GM10266 (cell line): ENCODE results near the gene ANXA4.

ENCODE experiments used
- DNase-seq: peaks from one replicate; pipeline ENCODE4 v3.0.0; 2012; ENCODE audit errors: extremely low spot score
- CTCF ChIP-seq: IDR thresholded peaks from 2 replicates; pipeline ENCODE4 v1.5.1; 2012; ENCODE audit warnings: mild to moderate bottlenecking, low read depth; ENCODE audit not compliant: control insufficient read depth, insufficient read depth; ENCODE audit errors: missing control alignments

ANXA4 gene

GRCh38 chr2:69766014-69766413 is 24.1 kb downstream of the ANXA4 start:
- DNase-seq = no peak
- no peak for TF ChIP-seq CTCF

GRCh38 chr2:69767034-69767433 is 25.1 kb downstream of the ANXA4 start:
- DNase-seq = no peak
- TF ChIP-seq CTCF = no peak

- DNase-seq = no peak
- no peak for TF ChIP-seq CTCF
Observed at GRCh38 chr2:69768235-69768634, 26.3 kb downstream of the ANXA4 start.

GRCh38 chr2:69768789-69769188 is 26.9 kb downstream of the ANXA4 start:
- no peak for DNase-seq

GRCh38 chr2:69769272-69769671 is 27.3 kb downstream of the ANXA4 start:
- no peak for TF ChIP-seq CTCF
- no peak for DNase-seq

More at GRCh38 chr2:69768789-69769188, 26.9 kb downstream of the ANXA4 start:
- TF ChIP-seq CTCF = no peak

GRCh38 chr2:69770193-69770702 is 28.3 kb downstream of the ANXA4 start:
- TF ChIP-seq CTCF = no peak
- no peak for DNase-seq

- no peak for DNase-seq
- TF ChIP-seq CTCF = no peak
Observed at GRCh38 chr2:69770747-69771146, 28.8 kb downstream of the ANXA4 start.
